ENCODE results near the gene GLP2R.

DNA sequence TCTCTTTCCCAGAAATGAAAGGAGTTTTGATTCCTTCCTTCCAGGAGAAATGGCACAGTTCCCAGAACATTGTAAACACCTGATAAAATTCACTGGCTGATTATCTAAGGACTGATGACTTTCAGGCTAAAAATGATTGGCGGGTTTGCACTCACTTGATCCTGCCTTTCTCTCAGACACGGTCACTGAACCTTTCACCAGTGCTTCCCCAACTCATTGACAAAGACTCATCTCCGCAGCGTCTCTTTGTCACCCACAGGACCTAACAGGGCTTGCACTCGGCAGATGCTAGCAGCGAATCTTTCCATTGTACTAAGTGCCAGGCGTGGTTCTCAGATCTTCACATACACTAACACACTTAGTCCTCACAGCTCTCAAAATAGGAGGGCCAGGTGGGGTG lies 27.0 kb upstream of the GLP2R start:
- TF ChIP-seq, protein P1, sequence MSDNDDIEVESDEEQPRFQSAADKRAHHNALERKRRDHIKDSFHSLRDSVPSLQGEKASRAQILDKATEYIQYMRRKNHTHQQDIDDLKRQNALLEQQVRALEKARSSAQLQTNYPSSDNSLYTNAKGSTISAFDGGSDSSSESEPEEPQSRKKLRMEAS (IDR thresholded peaks at IDR 0.05; ENCODE audit: low read depth, low read length): no peak
- no peak for TF ChIP-seq POLR2A (IDR thresholded peaks at IDR 0.05; ENCODE audit: extremely low read depth, insufficient read length)

Data from NB4 (cell line).